Loucy (cell line): ENCODE data around the gene ZIC1.

ENCODE experiments used
- H2AFZ ChIP-seq: fragments of 200-600 bp; sonication (generic); 2 replicates; pipeline ENCODE4 v1.6.0; 2016; ENCODE audit warnings: antibody characterized with exemption, mild to moderate bottlenecking, low read length, moderate library complexity
- H3F3A ChIP-seq: fragments of 200-600 bp; 2 replicates; pipeline ENCODE4 v1.6.0; 2016; ENCODE audit warnings: antibody characterized with exemption, low read depth, mild to moderate bottlenecking
- H3K27me3 ChIP-seq: fragments of 200-600 bp; sonication (generic); 2 replicates; pipeline ENCODE4 v1.6.1; 2014; ENCODE audit warnings: low read length, mild to moderate bottlenecking; ENCODE audit not compliant: insufficient read depth, poor library complexity, severe bottlenecking
- H3K36me3 ChIP-seq: fragments of 200-600 bp; sonication (generic); 2 replicates; pipeline ENCODE4 v1.6.1; 2016; ENCODE audit warnings: low read length; ENCODE audit not compliant: insufficient read depth
- H3K4me1 ChIP-seq: fragments of 200-600 bp; sonication (generic); 2 replicates; pipeline ENCODE4 v1.5.1; 2014; ENCODE audit warnings: low read length, mild to moderate bottlenecking; ENCODE audit not compliant: insufficient read depth, poor library complexity, severe bottlenecking
- H3K4me2 ChIP-seq: fragments of 200-600 bp; sonication (generic); 2 replicates; pipeline ENCODE4 v1.6.0; 2014; ENCODE audit warnings: antibody characterized with exemption, low read length, low read depth, mild to moderate bottlenecking; ENCODE audit not compliant: poor library complexity, severe bottlenecking
- H3K4me3 ChIP-seq: fragments of 200-600 bp; sonication (generic); 2 replicates; pipeline ENCODE4 v1.5.1; 2014; ENCODE audit warnings: low read length, mild to moderate bottlenecking, mixed read lengths; ENCODE audit not compliant: poor library complexity, severe bottlenecking
- H3K79me2 ChIP-seq: fragments of 200-600 bp; sonication (generic); 2 replicates; pipeline ENCODE4 v1.6.1; 2014; ENCODE audit warnings: low read length; ENCODE audit not compliant: insufficient read depth
- H3K9ac ChIP-seq: fragments of 200-600 bp; sonication (generic); 2 replicates; pipeline ENCODE4 v1.6.0; 2014; ENCODE audit warnings: mild to moderate bottlenecking, low read depth, low read length, moderate library complexity; ENCODE audit not compliant: poor library complexity, severe bottlenecking
- H3K9me2 ChIP-seq: fragments of 200-600 bp; sonication (generic); replicated peaks from 2 replicates; pipeline ENCODE4 v1.6.1; 2016; ENCODE audit warnings: low read depth, low read length, mixed read lengths
- H3K9me3 ChIP-seq: fragments of 200-600 bp; sonication (generic); 2 replicates; pipeline ENCODE4 v1.6.1; 2014; ENCODE audit warnings: mild to moderate bottlenecking, antibody characterized with exemption, low read length, low read depth; ENCODE audit not compliant: insufficient read depth
- H4K20me1 ChIP-seq: fragments of 200-600 bp; sonication (generic); 2 replicates; pipeline ENCODE4 v1.6.0; 2014; ENCODE audit warnings: antibody characterized with exemption, low read length, mild to moderate bottlenecking; ENCODE audit not compliant: insufficient read depth, poor library complexity, severe bottlenecking
- EZH2phosphoT487 ChIP-seq: fragments of 200-600 bp; IDR thresholded peaks from 2 replicates; pipeline ENCODE4 v1.6.1; 2018; ENCODE audit warnings: antibody characterized with exemption, mild to moderate bottlenecking, moderate library complexity, borderline replicate concordance
- TF ChIP-seq, protein P1 (sequence below): fragments of 200-600 bp; sonication (generic); conservative IDR thresholded peaks from 2 replicates; pipeline ENCODE4 v1.5.1; 2014; ENCODE audit warnings: mild to moderate bottlenecking, antibody characterized with exemption, low read length

ZIC1 gene

DNA sequence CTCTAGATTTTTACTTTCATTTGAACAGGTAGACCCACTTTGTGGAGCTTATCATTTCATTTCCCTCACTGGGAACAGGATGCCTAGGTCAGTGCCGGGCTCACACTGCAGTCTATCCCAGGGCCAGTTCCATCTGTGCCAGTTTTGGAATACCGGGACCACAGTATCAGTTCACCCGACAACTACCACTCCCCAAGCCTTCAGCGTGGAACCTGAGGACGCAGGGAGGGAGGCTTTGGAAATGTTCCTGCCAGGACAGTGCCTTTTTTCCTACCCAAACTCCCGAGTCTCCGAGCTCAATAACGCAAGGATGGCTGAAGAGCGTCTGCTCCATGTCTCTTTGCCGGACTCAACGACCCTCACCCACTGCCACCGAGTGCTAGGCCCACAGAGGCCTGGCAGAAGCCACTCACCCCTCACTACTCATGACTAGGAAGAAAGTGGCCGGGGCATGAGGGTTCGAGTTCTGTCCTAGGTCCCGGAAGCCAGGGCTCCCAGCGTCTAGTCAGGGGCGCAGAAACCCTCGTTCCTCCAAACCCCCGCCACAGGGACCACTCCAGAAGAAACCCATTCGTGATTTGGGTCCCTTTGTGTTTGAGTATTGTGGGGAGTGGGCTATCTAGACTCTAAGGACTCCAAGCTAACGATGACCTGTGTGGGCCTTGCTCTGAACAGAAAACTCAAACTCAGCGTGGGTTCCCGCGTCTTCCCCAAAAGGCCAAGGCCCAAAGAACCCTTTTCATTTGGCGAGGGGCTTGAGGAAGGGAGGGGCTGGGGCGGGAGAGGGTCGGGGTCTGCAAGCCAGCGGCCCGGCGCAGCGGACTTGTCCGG, 11.4 kb downstream of the ZIC1 start:
- Histone ChIP-seq H4K20me1 (no peaks in the 10 kb centered on the region), H3K36me3 (no peaks in the 10 kb centered on the region), H3K9me2 (no peaks in the 10 kb centered on the region), H3K9me3 (no peaks in the 10 kb centered on the region), H3K9ac (no peak overlapping the region), H3K79me2 (no peaks in the 10 kb centered on the region), H3K4me3 (no peak overlapping the region), H3K27me3 (no peaks in the 10 kb centered on the region), H2AFZ (no peak overlapping the region), H3K4me1 (no peaks in the 10 kb centered on the region), H3K4me2 (no peak overlapping the region), H3F3A (no peaks in the 10 kb centered on the region)
- TF ChIP-seq EZH2phosphoT487, result no peak
- TF ChIP-seq, protein P1, sequence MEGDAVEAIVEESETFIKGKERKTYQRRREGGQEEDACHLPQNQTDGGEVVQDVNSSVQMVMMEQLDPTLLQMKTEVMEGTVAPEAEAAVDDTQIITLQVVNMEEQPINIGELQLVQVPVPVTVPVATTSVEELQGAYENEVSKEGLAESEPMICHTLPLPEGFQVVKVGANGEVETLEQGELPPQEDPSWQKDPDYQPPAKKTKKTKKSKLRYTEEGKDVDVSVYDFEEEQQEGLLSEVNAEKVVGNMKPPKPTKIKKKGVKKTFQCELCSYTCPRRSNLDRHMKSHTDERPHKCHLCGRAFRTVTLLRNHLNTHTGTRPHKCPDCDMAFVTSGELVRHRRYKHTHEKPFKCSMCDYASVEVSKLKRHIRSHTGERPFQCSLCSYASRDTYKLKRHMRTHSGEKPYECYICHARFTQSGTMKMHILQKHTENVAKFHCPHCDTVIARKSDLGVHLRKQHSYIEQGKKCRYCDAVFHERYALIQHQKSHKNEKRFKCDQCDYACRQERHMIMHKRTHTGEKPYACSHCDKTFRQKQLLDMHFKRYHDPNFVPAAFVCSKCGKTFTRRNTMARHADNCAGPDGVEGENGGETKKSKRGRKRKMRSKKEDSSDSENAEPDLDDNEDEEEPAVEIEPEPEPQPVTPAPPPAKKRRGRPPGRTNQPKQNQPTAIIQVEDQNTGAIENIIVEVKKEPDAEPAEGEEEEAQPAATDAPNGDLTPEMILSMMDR, result no peak

DNA sequence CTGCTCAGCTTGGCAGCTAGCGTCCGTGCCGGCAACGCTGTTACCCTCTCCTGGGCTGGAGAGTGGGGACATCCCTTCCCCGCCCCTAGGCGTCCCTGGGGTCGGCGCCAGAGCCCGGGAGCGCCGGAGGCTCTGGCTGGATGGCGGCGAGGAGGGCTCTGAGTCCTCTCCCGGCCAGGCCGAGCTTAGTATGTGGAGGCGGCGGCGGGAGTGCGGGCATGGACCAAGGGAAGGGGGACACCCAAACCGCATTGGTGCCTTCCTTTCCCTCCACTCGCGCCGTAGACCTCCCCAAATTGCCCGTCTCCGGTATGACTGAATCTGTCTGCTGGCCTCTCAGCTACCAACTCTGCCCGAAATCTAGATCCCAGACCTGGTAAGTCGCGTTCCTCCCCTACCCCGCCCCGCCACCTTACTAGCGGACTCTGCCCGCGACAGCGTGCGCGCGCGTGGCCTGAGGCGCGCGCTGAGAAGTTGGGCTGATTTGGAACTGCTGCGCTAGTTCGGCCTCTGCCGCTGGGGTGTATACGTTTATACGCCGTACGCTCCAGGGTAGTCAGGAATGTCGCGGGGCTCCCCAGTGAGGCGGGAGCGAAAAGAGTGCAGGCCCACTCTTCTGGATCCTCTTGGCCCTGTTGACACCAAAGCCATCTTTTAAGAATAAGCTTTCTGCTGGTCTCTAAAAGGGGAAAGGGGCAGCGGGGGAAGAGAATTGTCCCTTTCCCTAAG, 12.2 kb downstream of the ZIC1 start:
- no peaks in the 10 kb centered on the region for H4K20me1 ChIP-seq
- no peaks in the 10 kb centered on the region for H3K9me3 ChIP-seq
- H3K4me1 ChIP-seq, result no peaks in the 10 kb centered on the region
- H2AFZ ChIP-seq, result no peak overlapping the region
- H3F3A ChIP-seq, result no peaks in the 10 kb centered on the region
- TF ChIP-seq EZH2phosphoT487, result no peak
- TF ChIP-seq, protein P1, result no peak
- no peaks in the 10 kb centered on the region for H3K79me2 ChIP-seq
- no peak overlapping the region for H3K9ac ChIP-seq
- H3K36me3 ChIP-seq, result no peaks in the 10 kb centered on the region
- H3K4me3 ChIP-seq, result no peak overlapping the region
- no peaks in the 10 kb centered on the region for H3K27me3 ChIP-seq
- H3K4me2 ChIP-seq, result no peak overlapping the region
- H3K9me2 ChIP-seq, result no peaks in the 10 kb centered on the region

DNA sequence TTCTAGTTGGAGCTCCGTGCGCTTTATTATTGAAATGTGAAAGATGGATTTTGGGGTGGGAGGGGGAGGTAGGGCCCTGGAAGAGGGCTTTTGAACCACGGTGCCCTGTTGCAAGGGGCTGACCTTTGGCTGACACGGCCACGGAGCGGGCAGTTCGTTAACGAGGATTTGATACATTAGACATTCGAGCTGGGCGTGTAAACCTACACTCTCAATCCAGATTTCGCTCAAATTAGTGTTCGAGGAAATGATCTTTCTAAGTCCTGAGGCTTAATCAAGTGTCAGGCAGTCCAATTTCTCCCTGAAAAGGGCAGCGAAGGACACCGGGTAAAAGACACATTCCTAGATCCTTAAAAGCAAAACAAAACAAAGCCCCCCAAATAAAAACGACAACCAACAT, 13.0 kb downstream of the ZIC1 start:
- Histone ChIP-seq H3K4me3 (no peak overlapping the region), H3K79me2 (no peaks in the 10 kb centered on the region), H3F3A (no peaks in the 10 kb centered on the region), H3K27me3 (no peaks in the 10 kb centered on the region), H3K4me1 (no peaks in the 10 kb centered on the region), H4K20me1 (no peaks in the 10 kb centered on the region), H3K9me3 (no peaks in the 10 kb centered on the region), H3K36me3 (no peaks in the 10 kb centered on the region), H3K9me2 (no peaks in the 10 kb centered on the region), H2AFZ (no peak overlapping the region), H3K4me2 (no peak overlapping the region), H3K9ac (no peak overlapping the region)
- TF ChIP-seq, protein P1, result no peak
- no peak for TF ChIP-seq EZH2phosphoT487
